ENCODE measurements around the gene OSBPL5.

OSBPL5 gene

DNA sequence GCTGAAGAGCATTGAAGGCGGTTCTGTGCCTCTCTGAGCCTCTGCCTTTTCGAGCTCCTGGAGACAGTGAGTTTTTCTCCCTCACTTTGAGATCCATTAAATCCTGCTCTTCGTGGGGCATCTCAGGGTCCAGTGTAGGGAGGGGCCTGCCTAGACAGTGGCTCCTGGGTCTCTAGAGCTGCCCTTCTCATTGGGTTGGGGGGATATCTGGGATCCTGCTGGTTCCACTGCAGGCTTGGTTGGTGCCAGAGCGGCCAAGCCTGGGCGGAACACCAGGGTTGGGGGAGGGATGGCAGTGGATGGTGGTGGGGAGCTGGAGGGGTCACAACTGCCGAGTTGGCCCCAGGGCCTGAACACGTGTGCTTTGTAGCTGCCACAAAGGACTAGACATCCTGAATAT lies 55.7 kb downstream of the OSBPL5 start:
- no peaks in the 10 kb centered on the region for H3K9me3 ChIP-seq (ENCODE audit: control insufficient read depth, insufficient read depth, low read depth, low read length)
- peaks cover 0 to 19% of the 10 kb centered on the region in 2 experiments; a peak in 1 of 3 replicates for H3K36me3 ChIP-seq (ENCODE audit: control insufficient read depth in 2 of 2, insufficient read depth in 1 of 2, low read length in 2 of 2)
- H3K4me1 ChIP-seq (ENCODE audit: control insufficient read depth, insufficient read depth, low read length), result no peaks in the 10 kb centered on the region
- TF ChIP-seq ZNF324 (tag by site-specific recombination; IDR thresholded peaks at IDR 0.05) (no peak), ZNF791 (tag by site-specific recombination; IDR thresholded peaks at IDR 0.05) (no peak), ZNF391 (tag by site-specific recombination; IDR thresholded peaks at IDR 0.05; ENCODE audit: borderline replicate concordance, low read depth) (no peak), ZNF221 (tag by site-specific recombination; IDR thresholded peaks at IDR 0.05; ENCODE audit: borderline replicate concordance) (no peak), ZNF202 (tag by site-specific recombination; IDR thresholded peaks at IDR 0.05; ENCODE audit: borderline replicate concordance) (no peak), GLIS2 (tag by site-specific recombination; IDR thresholded peaks at IDR 0.05) (no peak), ZNF626 (tag by site-specific recombination; IDR thresholded peaks at IDR 0.05) (no peak), OSR2 (tag by site-specific recombination; IDR thresholded peaks at IDR 0.05) (no peak), ZBTB21 (tag by site-specific recombination; IDR thresholded peaks at IDR 0.05) (no peak), MZF1 (tag by site-specific recombination; IDR thresholded peaks at IDR 0.05; ENCODE audit: borderline replicate concordance) (no peak)
- TF ChIP-seq, protein P1, sequence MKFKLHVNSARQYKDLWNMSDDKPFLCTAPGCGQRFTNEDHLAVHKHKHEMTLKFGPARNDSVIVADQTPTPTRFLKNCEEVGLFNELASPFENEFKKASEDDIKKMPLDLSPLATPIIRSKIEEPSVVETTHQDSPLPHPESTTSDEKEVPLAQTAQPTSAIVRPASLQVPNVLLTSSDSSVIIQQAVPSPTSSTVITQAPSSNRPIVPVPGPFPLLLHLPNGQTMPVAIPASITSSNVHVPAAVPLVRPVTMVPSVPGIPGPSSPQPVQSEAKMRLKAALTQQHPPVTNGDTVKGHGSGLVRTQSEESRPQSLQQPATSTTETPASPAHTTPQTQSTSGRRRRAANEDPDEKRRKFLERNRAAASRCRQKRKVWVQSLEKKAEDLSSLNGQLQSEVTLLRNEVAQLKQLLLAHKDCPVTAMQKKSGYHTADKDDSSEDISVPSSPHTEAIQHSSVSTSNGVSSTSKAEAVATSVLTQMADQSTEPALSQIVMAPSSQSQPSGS (tag by site-specific recombination; IDR thresholded peaks at IDR 0.05; ENCODE audit: low read depth), result no peak
- ChIA-PET CTCF (interaction anchor here (0.7 to 2.3 kb wide), 5 partner anchors 17 to 108 kb away, joined by 3 to 14 read pairs (median 5); no protein-coding TSS in a partner anchor), POLR2A (no interaction called here)
- no peak overlapping the region for H3K27ac ChIP-seq (ENCODE audit: extremely low read depth, low read depth, low read length)
- H3K4me3 ChIP-seq (ENCODE audit: low read depth, low read length), result no peak overlapping the region

DNA sequence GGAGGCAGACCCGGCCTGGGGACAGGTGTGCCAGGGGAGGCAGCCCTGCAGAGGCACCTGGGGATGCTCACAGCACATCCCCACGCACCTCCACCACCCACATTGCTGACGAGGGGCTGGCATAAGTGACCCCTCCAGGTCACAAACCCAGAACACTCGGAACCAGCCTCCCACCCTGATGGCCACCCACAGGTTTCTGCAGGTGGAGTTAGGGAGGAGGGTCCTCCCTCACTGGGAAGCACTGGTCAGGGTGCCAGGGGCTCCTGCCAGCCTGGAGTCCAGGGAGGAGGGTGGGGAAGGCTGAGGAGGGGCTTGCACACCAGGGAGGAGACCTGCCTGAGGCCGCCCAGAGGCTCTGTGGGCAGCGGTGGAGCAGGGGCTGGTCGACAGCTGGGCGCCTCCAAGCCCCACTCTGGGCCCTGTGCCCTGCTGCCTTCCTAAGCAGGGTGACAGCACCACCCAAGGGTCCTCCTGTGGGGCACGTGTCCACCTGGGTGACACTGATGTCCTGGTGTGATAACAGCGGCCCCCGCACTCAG lies 56.9 kb downstream of the OSBPL5 start:
- peaks cover 0 to 23% of the 10 kb centered on the region in 2 experiments; a peak in 1 of 3 replicates for H3K36me3 ChIP-seq (ENCODE audit: control insufficient read depth in 2 of 2, insufficient read depth in 1 of 2, low read length in 2 of 2)
- TF ChIP-seq, protein P2, sequence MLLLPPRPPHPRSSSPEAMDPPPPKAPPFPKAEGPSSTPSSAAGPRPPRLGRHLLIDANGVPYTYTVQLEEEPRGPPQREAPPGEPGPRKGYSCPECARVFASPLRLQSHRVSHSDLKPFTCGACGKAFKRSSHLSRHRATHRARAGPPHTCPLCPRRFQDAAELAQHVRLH (tag by site-specific recombination; IDR thresholded peaks at IDR 0.05), result no peak
- TF ChIP-seq, protein P3, sequence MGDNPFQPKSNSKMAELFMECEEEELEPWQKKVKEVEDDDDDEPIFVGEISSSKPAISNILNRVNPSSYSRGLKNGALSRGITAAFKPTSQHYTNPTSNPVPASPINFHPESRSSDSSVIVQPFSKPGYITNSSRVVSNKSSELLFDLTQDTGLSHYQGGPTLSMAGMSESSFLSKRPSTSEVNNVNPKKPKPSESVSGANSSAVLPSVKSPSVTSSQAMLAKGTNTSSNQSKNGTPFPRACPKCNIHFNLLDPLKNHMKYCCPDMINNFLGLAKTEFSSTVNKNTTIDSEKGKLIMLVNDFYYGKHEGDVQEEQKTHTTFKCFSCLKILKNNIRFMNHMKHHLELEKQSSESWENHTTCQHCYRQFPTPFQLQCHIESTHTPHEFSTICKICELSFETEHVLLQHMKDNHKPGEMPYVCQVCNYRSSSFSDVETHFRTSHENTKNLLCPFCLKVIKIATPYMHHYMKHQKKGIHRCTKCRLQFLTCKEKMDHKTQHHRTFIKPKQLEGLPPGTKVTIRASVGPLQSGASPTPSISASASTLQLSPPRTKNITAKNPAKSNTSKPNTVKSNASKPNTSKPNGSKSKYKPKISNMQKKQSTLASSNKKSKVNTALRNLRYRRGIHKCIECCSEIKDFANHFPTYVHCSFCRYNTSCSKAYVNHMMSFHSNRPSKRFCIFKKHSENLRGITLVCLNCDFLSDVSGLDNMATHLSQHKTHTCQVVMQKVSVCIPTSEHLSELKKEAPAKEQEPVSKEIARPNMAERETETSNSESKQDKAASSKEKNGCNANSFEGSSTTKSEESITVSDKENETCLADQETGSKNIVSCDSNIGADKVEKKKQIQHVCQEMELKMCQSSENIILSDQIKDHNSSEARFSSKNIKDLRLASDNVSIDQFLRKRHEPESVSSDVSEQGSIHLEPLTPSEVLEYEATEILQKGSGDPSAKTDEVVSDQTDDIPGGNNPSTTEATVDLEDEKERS (tag by site-specific recombination; IDR thresholded peaks at IDR 0.05), result no peak
- no peak for TF ChIP-seq ZNF169 (tag by site-specific recombination; IDR thresholded peaks at IDR 0.05)
- no peak for TF ChIP-seq ZNF658 (tag by site-specific recombination; IDR thresholded peaks at IDR 0.05)
- no peak for TF ChIP-seq ZNF155 (tag by site-specific recombination; IDR thresholded peaks at IDR 0.05)
- TF ChIP-seq ZNF184 (tag by site-specific recombination; IDR thresholded peaks at IDR 0.05), result no peak
- no peak for TF ChIP-seq ZNF248 (tag by site-specific recombination; IDR thresholded peaks at IDR 0.05)
- TF ChIP-seq, protein P4, sequence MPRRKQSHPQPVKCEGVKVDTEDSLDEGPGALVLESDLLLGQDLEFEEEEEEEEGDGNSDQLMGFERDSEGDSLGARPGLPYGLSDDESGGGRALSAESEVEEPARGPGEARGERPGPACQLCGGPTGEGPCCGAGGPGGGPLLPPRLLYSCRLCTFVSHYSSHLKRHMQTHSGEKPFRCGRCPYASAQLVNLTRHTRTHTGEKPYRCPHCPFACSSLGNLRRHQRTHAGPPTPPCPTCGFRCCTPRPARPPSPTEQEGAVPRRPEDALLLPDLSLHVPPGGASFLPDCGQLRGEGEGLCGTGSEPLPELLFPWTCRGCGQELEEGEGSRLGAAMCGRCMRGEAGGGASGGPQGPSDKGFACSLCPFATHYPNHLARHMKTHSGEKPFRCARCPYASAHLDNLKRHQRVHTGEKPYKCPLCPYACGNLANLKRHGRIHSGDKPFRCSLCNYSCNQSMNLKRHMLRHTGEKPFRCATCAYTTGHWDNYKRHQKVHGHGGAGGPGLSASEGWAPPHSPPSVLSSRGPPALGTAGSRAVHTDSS (tag by site-specific recombination; IDR thresholded peaks at IDR 0.05), result no peak
- H3K9me3 ChIP-seq (ENCODE audit: control insufficient read depth, insufficient read depth, low read depth, low read length), result no peaks in the 10 kb centered on the region
- no peak overlapping the region for H3K27ac ChIP-seq (ENCODE audit: extremely low read depth, low read depth, low read length)
- H3K4me1 ChIP-seq (ENCODE audit: control insufficient read depth, insufficient read depth, low read length), result no peaks in the 10 kb centered on the region
- POLR2A ChIA-PET, result no interaction called here
- no peak overlapping the region for H3K4me3 ChIP-seq (ENCODE audit: low read depth, low read length)
- CTCF ChIA-PET, result interaction anchor here (0.6 to 0.7 kb wide), 2 partner anchors 275 to 1907 kb away, joined by 3 to 4 read pairs; no protein-coding TSS in a partner anchor

Measured in HEK293 (cell line).